Cortex of kidney (tissue), 1 donor: ENCODE results near the gene GLIS2.

Source experiments
- DNase-seq: peaks from one replicate; lab custom pipeline; 2025; lab: John Stamatoyannopoulos, UW

Gene GLIS2

DNA sequence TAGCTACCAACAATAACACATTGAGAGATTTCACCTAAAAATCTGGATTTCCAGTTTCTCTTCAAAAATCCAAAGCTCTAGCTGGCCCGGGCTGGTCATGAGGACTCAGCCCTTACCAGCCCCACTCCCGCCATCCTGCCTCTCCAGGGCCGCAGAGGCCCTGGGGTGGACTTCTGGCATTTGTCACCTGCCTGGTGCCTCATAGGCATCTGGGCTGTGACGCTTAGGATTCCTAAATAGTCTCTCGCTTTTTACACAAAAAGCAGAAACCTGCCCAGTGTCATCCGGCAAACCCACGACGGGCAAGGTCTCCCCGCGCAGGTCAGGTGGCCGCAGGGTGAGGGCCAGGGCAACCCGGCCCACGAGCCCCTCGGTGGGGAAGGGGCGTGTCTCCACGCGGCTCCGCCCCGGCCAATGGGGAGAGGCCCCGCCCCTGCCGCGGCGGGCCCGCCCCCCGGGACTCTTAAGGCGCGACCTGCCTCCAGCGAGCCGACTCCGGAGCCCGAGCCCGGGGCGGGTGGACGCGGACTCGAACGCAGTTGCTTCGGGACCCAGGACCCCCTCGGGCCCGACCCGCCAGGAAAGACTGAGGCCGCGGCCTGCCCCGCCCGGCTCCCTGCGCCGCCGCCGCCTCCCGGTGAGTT, 55.6 kb downstream of the GLIS2 start, which contains the start of gene VASN:
Gene VASN (plus strand): TSS at position 492 of the 644 bp plus-strand sequence. CDS start 9,030 bp downstream, outside the sequence.
- no peak for DNase-seq

DNA sequence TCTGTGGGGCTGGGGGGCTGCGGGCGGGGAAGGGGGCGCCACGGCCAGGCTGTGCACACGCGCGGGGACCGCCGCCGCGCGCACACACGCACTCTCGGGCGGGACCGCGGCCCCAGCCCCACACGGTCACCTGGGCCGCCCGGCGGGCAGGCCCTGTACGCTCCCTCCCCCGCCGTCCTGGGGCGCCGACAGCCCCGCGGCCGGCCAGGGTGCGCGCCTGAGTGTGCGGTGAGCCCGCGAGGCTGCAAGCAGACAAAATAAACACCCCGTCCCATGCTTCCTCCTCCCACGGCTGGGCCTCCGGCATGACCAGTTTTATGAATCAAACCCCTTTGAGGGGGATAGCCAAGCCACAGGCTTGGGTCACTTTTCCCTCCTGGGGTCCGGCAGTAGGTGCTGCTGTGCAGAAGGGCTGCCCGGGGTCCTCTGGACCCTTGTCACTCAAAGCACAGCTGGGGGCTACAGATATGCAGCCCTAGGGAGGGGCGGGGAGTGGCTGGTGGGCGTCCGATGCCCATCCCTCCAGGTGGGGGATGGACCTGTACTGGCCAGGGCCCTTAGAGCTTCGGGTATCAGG, 56.2 kb downstream of the GLIS2 start:
- no peak for DNase-seq

DNA sequence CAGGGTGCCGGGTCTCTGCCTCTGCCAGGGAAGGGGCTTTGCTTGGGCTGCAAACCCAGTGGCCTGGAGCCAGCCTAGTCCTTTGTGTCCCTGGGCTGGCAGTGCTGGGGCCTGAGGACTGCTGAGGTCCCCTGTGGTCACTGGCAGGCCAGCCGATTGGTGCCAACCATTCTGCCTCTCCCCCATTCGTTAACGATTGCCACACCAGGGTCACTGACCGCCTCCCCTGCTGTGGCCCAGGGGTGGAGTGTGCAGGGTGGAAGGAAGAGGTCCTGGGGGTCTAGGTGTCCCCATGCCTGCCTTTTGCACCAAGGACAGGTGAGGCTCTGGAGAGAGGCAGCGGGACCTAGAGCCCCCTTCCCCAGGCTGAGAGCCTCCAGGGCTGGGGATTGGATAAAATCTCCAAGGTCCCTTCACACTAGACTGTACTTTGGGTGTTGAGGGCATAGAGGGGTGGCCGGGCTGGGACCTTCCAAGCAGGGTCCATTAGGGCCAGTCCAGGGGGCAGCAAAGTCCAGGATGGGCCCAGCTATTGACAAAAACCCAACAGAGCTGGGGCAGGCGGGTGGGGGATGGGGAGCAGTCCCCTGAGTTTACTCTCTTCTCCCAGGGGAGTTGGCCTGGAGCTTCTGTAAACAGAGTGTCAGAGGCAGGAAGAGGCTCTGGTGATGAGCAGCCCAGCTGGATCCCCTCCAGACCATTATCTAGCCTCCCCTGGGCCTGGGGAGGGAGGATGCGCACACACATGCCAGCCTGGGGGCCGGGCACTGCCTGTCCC, 56.9 kb downstream of the GLIS2 start:
- no peak for DNase-seq

DNA sequence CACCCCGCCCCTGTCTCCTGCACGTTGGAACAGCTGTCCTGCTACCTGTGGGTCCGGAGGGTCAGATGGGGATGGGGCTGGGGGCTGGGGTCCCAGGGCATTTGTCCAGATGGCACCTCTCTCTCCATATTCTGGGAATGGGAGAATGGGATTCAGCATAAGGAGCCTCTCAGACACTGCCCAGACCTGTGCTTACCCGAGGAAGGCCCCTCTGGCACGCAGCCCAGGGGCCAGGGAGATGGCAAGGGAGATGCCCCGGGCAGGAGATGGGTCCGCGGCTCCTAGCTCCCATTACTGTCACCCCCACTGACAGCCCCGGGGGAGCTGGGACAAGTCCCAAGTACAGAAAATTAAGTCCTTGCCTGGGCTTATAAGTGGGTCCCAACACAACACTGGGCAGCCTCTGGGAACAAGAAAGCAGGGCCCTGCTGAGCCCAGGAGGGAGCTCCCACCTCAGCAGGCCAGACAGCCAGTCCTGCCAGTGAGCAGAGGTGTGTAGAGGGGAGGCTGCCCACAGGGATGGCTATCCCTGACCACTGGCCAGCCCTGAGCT, 57.6 kb downstream of the GLIS2 start:
- no peak for DNase-seq

DNA sequence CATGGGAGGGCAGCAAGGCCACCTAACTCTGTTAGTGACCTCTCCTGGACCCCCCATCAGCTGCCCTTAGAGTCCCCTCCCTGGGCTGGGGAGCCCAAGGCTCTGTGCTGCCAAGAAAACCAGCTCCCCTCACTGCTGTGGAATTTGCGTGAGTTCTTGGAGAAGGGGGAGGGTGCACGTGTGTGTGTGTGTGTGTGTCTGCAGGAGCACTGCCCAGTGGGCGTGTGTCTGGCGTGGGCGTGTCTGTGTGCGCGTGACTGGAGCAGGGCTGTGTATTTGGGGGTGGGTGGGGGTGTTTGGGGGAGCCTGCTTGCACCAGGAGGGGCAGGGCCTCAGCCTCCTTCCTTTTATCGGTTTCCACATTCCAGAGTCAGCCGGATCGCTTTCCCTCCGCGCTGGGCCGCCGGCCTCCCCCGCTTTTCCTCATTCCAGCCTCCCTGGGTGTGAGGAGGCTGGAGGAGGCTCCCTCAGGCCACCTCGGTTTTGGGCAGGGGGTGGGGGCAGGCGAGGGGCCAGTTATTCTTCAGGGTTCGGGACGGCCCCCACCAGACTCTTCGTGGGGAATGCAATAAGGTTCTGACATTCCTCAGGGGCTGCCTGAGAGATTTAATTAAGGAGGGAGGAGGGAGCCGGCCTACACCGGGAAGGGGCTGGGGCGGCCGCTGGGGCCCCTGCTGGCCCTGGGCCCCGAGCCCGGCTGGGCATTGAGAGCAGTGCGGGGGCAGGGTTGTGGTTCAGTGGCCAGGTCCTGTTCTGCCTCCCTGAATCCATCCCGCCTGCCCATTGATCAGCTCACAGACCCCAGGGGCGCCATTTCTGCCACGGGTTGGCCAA, 58.3 kb downstream of the GLIS2 start:
- DNase-seq: no peak

DNA sequence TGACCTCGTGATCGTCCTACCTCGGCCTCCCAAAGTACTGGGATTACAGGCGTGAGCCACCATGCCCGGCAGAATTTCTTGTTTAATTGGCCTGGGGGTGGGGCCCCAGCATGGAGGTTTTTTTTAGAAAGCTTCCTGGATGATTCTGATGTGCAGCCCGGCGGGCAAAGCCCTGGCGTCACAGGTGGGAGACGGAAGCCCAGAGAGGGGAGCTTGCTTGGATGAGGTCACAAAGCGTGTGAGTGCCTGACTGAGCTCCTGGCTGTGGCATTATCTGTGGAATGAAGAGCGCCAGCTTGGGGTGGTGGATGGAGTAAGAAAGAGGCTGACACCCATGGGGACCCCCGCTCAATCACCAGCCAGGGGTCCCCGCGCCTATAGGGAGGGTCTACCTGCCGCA, 59.9 kb downstream of the GLIS2 start:
- DNase-seq: no peak

DNA sequence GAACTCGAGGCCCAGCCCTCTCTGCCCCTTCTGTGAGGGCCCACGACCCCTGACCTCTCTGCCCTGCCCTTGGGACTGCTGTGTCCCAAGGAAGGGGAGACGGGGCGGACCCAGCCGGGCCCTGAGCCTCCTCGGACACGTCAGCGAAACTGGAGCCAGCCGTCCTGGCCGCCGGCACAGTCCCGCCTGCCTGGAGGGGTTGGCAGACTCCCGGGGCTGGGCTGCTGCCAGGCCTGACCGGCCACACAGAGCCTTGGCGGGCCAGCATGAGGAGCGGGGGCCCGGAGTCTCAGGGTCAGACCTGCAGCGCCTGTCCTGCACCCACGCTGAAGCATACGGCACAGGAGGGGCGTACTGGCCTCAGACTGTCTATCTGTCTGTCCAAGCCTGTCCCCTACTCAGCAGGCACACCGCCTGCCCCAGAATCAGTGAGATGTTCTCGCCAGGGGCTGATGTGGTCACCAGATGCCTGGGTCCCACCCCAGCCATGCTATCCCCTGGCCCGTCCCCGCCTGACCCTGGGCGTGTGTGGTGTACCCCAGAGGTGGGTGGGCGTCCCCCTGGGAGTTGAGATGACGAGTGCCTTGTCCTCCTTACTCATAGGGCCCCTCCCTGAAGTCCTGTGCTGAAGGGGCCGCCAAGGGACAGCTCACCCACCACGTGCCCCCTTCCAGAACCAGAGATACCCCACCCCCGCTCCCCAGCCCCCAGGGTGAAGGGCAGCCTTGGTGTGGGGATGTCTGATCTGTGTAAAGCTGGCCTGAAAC, 60.4 kb downstream of the GLIS2 start:
- no peak for DNase-seq

DNA sequence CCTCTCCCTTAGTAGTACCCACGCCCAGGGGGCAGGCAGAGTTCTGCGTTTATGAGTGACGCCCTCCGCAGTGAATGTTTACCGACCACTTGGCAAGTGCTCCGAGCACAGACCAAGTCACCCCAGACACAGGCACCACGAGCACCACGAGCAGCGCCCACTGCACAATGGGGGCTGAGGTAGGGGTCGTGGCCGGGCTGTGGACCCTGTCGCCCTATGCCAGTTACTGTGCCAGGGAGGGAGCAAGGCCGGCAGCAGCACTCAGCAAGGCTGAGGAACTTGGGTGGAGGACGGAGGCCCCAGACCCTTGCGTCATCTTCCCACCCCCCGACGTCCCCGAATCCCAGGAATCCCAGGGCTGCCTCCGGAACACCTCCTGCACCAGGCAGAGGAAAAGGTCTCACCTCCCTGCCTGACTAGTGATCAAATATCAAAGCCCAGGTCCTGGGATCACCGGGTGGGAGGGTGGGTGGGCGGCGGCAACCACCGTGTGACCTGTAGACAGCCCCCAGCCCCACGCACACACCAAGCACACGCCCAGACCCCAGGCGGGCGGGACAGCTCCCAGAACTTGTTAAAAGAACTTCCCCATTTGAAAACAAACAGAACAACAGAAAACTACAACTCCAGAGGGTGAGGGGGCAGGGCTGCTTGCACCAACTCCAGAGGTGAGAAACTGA, 61.2 kb downstream of the GLIS2 start:
- DNase-seq: no peak

DNA sequence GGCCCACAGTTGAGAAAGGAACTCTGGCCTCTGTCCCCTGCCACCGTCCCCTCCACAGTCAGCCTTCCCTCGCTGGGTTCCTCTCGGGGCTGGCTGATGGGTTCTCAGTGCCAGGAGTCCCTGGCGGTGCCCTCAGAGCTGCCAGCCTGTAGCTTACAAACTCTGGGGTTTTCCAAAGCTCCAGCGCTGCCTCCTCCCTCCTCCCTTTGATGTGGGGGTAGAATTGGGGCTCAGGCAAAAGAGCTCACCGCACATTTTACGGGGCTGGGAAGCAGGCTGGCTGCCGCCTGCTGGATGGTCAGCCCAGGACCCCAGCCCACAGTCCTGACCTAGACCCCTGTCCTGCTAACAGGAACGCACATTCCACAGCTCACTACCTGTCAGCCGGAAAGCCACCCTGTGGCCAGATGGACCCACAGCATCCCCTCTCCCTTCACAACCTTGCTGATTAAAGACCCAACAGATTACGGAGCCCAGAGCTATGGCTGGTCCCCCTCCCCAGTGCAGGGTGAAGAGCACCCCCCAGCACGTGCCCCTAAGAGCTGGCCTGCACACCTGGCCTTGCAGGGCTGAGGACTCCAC, 61.8 kb downstream of the GLIS2 start:
- no peak for DNase-seq

DNA sequence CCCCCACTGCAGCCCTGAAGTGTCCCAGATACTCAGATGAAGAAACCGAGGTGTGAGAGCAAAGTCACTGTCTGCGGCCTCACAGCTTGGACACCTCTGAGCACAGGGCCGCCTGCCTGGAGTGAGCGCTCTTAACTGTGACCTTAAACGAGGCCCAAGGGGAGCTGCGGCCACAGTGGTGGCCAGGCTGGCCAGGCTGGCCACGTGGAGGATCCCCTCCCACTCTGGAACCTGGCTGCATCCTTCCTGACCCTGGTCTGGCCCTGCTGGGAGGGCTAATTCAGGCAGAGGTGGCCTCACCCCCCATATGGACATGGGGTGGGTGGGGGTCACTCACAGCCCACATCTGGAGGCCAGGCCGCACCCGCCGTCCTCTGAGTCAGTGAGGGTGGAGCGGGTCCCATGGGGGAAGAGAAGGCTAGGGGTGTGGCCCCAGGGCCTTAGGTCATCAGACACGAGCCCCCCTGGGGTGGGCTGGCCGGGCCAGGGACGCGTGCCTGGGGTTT, 62.3 kb downstream of the GLIS2 start:
- no peak for DNase-seq

DNA sequence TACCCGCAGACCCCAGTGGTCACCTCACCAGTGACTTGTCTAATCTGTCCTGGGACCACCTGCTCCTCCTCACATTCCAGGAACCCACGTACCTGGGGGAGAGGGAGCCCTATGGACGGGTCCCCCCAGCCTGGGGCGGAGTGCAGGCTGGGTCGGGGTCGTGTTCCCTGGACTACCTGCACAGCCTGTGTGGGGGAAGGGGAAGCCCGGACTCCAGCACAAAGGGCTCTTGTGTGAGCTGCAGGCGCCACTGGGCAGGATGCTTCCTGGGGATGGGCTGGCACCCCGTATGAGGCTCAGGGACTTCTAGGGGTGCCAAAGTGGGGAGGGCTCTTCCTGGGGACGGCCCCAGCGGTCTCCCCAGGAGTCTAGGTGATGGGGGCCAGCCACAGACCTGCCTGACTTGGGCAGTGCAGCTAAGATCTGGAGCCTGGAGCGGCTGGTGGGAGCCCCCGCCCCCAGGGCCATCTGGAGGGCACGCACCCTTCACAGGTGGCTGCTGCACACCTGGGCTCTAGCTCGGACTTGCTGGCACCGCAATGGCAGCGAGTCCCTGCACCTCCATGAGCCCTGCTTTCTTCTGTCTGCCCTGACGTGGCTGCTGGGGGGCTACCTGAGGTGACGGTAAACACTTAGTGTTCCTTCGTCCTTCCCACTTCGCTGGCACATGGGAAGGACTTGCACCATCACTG, 63.3 kb downstream of the GLIS2 start:
- DNase-seq: no peak

DNA sequence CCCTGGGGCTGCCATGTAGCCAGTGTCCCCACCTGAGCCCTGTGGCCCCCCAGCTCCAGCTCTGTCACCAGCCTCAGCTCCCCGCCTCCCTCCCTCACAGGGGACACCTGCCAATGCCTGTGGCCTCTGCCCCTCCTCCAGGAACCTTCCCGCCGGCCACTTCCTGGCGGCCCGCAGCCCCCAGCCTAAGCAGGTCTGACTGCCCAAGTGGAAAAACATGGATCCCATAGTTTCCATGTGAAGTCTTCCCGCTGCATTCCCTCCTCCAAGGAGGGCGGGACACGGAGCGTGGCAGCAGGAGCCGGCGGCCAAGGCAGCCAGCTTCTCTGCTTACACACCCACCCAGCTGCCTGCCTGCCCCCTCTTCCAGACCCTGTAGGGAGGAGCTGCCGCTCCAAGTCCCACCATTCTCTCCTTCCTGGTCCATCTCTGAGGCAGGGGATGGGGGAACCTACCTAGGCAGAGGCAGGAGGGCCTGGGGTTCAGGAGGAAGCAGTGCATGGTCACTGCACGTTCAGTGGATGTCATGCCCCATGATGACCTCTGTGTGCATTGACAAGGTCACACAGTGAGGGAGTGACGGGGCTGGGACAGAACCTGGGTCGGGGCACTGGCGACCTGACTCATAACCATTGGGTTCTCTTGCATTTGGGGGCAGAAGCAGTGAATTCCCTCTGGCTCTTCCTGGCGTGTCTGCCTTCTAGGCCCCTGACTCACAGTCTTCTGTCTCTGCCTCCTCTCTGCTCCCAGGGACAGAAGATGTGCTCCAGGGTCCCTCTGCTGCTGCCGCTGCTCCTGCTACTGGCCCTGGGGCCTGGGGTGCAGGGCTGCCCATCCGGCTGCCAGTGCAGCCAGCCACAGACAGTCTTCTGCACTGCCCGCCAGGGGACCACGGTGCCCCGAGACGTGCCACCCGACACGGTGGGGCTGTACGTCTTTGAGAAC, 64.5 kb downstream of the GLIS2 start:
- DNase-seq: no peak

DNA sequence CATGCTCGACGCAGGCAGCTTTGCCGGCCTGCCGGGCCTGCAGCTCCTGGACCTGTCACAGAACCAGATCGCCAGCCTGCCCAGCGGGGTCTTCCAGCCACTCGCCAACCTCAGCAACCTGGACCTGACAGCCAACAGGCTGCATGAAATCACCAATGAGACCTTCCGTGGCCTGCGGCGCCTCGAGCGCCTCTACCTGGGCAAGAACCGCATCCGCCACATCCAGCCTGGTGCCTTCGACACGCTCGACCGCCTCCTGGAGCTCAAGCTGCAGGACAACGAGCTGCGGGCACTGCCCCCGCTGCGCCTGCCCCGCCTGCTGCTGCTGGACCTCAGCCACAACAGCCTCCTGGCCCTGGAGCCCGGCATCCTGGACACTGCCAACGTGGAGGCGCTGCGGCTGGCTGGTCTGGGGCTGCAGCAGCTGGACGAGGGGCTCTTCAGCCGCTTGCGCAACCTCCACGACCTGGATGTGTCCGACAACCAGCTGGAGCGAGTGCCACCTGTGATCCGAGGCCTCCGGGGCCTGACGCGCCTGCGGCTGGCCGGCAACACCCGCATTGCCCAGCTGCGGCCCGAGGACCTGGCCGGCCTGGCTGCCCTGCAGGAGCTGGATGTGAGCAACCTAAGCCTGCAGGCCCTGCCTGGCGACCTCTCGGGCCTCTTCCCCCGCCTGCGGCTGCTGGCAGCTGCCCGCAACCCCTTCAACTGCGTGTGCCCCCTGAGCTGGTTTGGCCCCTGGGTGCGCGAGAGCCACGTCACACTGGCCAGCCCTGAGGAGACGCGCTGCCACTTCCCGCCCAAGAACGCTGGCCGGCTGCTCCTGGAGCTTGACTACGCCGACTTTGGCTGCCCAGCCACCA, 65.4 kb downstream of the GLIS2 start:
- DNase-seq: no peak

DNA sequence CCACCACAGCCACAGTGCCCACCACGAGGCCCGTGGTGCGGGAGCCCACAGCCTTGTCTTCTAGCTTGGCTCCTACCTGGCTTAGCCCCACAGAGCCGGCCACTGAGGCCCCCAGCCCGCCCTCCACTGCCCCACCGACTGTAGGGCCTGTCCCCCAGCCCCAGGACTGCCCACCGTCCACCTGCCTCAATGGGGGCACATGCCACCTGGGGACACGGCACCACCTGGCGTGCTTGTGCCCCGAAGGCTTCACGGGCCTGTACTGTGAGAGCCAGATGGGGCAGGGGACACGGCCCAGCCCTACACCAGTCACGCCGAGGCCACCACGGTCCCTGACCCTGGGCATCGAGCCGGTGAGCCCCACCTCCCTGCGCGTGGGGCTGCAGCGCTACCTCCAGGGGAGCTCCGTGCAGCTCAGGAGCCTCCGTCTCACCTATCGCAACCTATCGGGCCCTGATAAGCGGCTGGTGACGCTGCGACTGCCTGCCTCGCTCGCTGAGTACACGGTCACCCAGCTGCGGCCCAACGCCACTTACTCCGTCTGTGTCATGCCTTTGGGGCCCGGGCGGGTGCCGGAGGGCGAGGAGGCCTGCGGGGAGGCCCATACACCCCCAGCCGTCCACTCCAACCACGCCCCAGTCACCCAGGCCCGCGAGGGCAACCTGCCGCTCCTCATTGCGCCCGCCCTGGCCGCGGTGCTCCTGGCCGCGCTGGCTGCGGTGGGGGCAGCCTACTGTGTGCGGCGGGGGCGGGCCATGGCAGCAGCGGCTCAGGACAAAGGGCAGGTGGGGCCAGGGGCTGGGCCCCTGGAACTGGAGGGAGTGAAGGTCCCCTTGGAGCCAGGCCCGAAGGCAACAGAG, 66.3 kb downstream of the GLIS2 start:
- no peak for DNase-seq

DNA sequence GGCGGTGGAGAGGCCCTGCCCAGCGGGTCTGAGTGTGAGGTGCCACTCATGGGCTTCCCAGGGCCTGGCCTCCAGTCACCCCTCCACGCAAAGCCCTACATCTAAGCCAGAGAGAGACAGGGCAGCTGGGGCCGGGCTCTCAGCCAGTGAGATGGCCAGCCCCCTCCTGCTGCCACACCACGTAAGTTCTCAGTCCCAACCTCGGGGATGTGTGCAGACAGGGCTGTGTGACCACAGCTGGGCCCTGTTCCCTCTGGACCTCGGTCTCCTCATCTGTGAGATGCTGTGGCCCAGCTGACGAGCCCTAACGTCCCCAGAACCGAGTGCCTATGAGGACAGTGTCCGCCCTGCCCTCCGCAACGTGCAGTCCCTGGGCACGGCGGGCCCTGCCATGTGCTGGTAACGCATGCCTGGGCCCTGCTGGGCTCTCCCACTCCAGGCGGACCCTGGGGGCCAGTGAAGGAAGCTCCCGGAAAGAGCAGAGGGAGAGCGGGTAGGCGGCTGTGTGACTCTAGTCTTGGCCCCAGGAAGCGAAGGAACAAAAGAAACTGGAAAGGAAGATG, 67.0 kb downstream of the GLIS2 start:
- DNase-seq: no peak
